ENCODE data around the gene ASCL5. TPM values are rescaled to one million over a fixed set of nuclear protein-coding genes. Genes with fewer than 3 reads are reported as not detected.

The ASCL5 gene
- total and polyA plus RNA-seq, 2 of the 13 experiments (the other 11 are each of a cell fraction or from before 2014, with no cell fraction given) = not detected

DNA sequence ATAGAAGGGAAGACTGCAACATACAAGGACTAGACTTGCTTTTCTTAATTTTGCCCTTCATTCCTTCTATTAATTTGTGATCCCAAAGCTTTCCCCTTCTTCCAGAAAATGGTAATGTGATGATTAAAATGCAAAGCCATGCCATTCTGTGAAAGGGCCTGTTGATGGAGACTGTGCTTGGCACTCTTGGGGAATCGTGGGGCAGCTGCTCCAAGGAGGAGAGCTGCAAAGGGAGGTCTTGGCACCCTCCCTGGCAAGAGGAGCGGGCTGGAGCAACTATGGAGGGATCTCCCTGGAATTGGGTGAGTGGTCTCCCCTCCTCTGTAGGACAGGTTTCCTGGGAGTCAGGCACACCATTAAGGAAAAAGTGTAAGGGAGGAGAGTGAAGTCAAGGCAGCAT, 31.4 kb downstream of the ASCL5 start:
- H3K27me3 ChIP-seq (ENCODE audit: control insufficient read depth in 1 of 2, insufficient read depth in 2 of 2, low read length in 2 of 2) = peaks cover 3 to 67% of the 10 kb centered on the region in 2 experiments; a peak in 4 of 5 replicates

GRCh38 chr1:201094832-201095231, 32.2 kb downstream of the ASCL5 start:
- 13% methylated on average over 4 of the region's 4 CpGs for WGBS (ENCODE audit: low lambda C conversion rate)
- POLR2A ChIA-PET = no interaction called here
- H3K4me3 ChIP-seq (replicated peaks in 1 of 3; ENCODE audit: insufficient read depth in 1 of 3, low read depth in 2 of 3, low read length in 3 of 3) = no peak overlapping the region
- H3K27me3 ChIP-seq (ENCODE audit: control insufficient read depth in 1 of 2, insufficient read depth in 2 of 2, low read length in 2 of 2) = peaks cover 5 to 62% of the 10 kb centered on the region in 2 experiments
- H3K9ac ChIP-seq (ENCODE audit: insufficient read depth, low read depth, low read length) = no peak overlapping the region
- no peaks in the 10 kb centered on the region for H3K9me3 ChIP-seq (ENCODE audit: low read length)
- no peak for DNase-seq (ENCODE audit: low spot score)
- H3K27ac ChIP-seq (ENCODE audit: extremely low read length, insufficient read depth, low read length) = no peak overlapping the region
- FAIRE-seq = no peak
- intact Hi-C loops (cut with micrococcal nuclease; ENCODE audit: unreplicated experiment) (no loop called here), in situ Hi-C loops (cut with HindIII; ENCODE audit: extremely low pct_ligation_motif_present, low pct_unique_long_range_greater_than_20kb) (no loop called here)
- H3K4me1 ChIP-seq (ENCODE audit: insufficient read depth, low read length) = no peaks in the 10 kb centered on the region
- no peak overlapping the region for H3K4me2 ChIP-seq (ENCODE audit: low read depth, low read length)
- H3K36me3 ChIP-seq (replicated peaks in 1 of 2; ENCODE audit: control insufficient read depth in 1 of 2, insufficient read depth in 2 of 2, low read length in 2 of 2) = no peaks in the 10 kb centered on the region
- CTCF ChIA-PET (ENCODE audit: low intra/inter-chr PET ratio, low total read pairs) = no interaction called here
- H4K20me1 ChIP-seq (ENCODE audit: insufficient read depth, low read length) = no peaks in the 10 kb centered on the region
- no TSS peak for BruUV-seq (replicated peaks)
- ATAC-seq = no peak
- no peak overlapping the region for H2AFZ ChIP-seq (ENCODE audit: low read length)
- TF ChIP-seq ZNF781 (CRISPR knock-in tag; IDR thresholded peaks at IDR 0.05; ENCODE audit: borderline replicate concordance, not compliant biosample characterization) (no peak), CCDC6 (CRISPR knock-in tag; IDR thresholded peaks at IDR 0.05) (no peak), YEATS2 (CRISPR knock-in tag; IDR thresholded peaks at IDR 0.05; ENCODE audit: borderline replicate concordance) (no peak), HNF1A (IDR thresholded peaks at IDR 0.05; ENCODE audit: low read depth) (no peak), HNF1A (CRISPR knock-in tag; IDR thresholded peaks at IDR 0.05; ENCODE audit: borderline replicate concordance) (no peak), ZNF780A (CRISPR knock-in tag; IDR thresholded peaks at IDR 0.05) (no peak), RELA (CRISPR knock-in tag; IDR thresholded peaks at IDR 0.05) (no peak), ZKSCAN8 (CRISPR knock-in tag; IDR thresholded peaks at IDR 0.05; ENCODE audit: borderline replicate concordance) (no peak), ZNF792 (CRISPR knock-in tag; IDR thresholded peaks at IDR 0.05) (no peak)
- TF ChIP-seq, protein P1, sequence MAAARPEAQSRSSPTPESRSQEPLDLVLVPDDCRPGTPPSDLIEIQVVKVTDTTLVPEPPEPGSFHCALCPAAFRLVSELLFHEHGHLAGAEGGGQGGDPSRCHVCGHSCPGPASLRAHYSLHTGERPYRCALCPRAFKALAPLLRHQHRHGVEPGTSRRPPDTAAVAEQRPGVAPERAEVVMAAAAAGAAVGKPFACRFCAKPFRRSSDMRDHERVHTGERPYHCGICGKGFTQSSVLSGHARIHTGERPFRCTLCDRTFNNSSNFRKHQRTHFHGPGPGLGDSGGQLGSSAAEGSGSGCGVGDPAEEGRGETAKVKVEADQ (CRISPR knock-in tag; IDR thresholded peaks at IDR 0.05; ENCODE audit: borderline replicate concordance) = no peak
- H3K79me2 ChIP-seq (ENCODE audit: insufficient read depth, low read length) = no peaks in the 10 kb centered on the region

More for the DNA sequence above, 31.4 kb downstream of the ASCL5 start:
- no peak for ATAC-seq
- ChIA-PET CTCF (ENCODE audit: low intra/inter-chr PET ratio, low total read pairs) (no interaction called here), POLR2A (no interaction called here)
- BruUV-seq (replicated peaks) = no TSS peak
- FAIRE-seq = no peak
- no peaks in the 10 kb centered on the region for H4K20me1 ChIP-seq (ENCODE audit: insufficient read depth, low read length)
- H3K4me1 ChIP-seq (ENCODE audit: insufficient read depth, low read length) = no peaks in the 10 kb centered on the region
- H3K4me2 ChIP-seq (ENCODE audit: low read depth, low read length) = no peak overlapping the region
- no peak overlapping the region for H3K4me3 ChIP-seq (replicated peaks in 1 of 3; ENCODE audit: insufficient read depth in 1 of 3, low read depth in 2 of 3, low read length in 3 of 3)
- TF ChIP-seq ZKSCAN8 (CRISPR knock-in tag; IDR thresholded peaks at IDR 0.05; ENCODE audit: borderline replicate concordance) = no peak
- TF ChIP-seq ZNF614 (CRISPR knock-in tag; IDR thresholded peaks at IDR 0.05; ENCODE audit: borderline replicate concordance) = no peak
- no peak for TF ChIP-seq U2AF1 (optimal IDR thresholded peaks at IDR 0.05; ENCODE audit: low read depth, low read length)
- TF ChIP-seq, protein P2, sequence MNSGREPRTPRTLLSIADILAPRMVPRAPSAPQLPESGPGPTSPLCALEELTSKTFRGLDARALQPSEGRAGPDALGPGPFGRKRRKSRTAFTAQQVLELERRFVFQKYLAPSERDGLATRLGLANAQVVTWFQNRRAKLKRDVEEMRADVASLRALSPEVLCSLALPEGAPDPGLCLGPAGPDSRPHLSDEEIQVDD (CRISPR knock-in tag; IDR thresholded peaks at IDR 0.05; ENCODE audit: borderline replicate concordance) = no peak
- no peak overlapping the region for H3K9ac ChIP-seq (ENCODE audit: insufficient read depth, low read depth, low read length)
- WGBS (ENCODE audit: low lambda C conversion rate) = 13% methylated on average over 2 of the region's 2 CpGs
- DNase-seq (ENCODE audit: low spot score) = no peak
- in situ Hi-C loops (cut with HindIII; ENCODE audit: extremely low pct_ligation_motif_present, low pct_unique_long_range_greater_than_20kb) = no loop called here
- H2AFZ ChIP-seq (ENCODE audit: low read length) = no peak overlapping the region
- no peaks in the 10 kb centered on the region for H3K36me3 ChIP-seq (replicated peaks in 1 of 2; ENCODE audit: control insufficient read depth in 1 of 2, insufficient read depth in 2 of 2, low read length in 2 of 2)
- H3K27ac ChIP-seq (ENCODE audit: extremely low read length, insufficient read depth, low read length) = no peak overlapping the region
- H3K9me3 ChIP-seq (ENCODE audit: low read length) = no peaks in the 10 kb centered on the region
- intact Hi-C loops (cut with micrococcal nuclease; ENCODE audit: unreplicated experiment) = no loop called here
- H3K79me2 ChIP-seq (ENCODE audit: insufficient read depth, low read length) = no peaks in the 10 kb centered on the region
